Mucosa of descending colon (tissue), 3 donors: Measurements from ENCODE around the gene RAB7A. TPM values are rescaled to one million over a fixed set of nuclear protein-coding genes. Genes with fewer than 3 reads are reported as not detected.

ENCODE experiments used
- ATAC-seq: fragments of 200-7000 bp; cut with Tn5 transposase; one replicate; pipeline ENCODE4 v1.9.1; 2020; ENCODE audit warnings: mild to moderate bottlenecking, moderate library complexity
- DNase-seq, 3 donors: peaks; one replicate each; pipeline ENCODE4 v3.0.0-alpha.2; 2020
- H3K36me3 ChIP-seq: fragments of 200-600 bp; one replicate; pipeline ENCODE4 v1.8.0; 2021; ENCODE audit warnings: low read depth, mild to moderate bottlenecking
- H3K4me1 ChIP-seq: fragments of 200-600 bp; one replicate; pipeline ENCODE4 v1.8.0; 2021; ENCODE audit warnings: low read depth, mild to moderate bottlenecking
- H3K4me3 ChIP-seq: fragments of 200-600 bp; one replicate; pipeline ENCODE4 v1.8.0; 2021; ENCODE audit warnings: mild to moderate bottlenecking
- H3K9me3 ChIP-seq: fragments of 200-600 bp; one replicate; pipeline ENCODE4 v1.8.0; 2021; ENCODE audit warnings: mild to moderate bottlenecking
- CTCF ChIP-seq: fragments of 200-600 bp; IDR thresholded peaks from one replicate; pipeline ENCODE4 v1.8.0; 2022; ENCODE audit warnings: antibody characterized with exemption, mild to moderate bottlenecking
- intact Hi-C, 2 donors: fragments of 100-400 bp; cut with DNase I in 1 of 2; cut with micrococcal nuclease in 1 of 2; formaldehyde crosslinking; loops; one replicate each; pipeline versions ENCODE4 v1.11.0 to v1.11.1; 2022; cut with DNase I, micrococcal nuclease
- total RNA-seq, 3 donors: library from RNA; stranded (reverse); fragmentation: NEBNext Ultra II Directional in 2 of 3; extraction: Animal tissue kit (Norgen Biotek cat#: 25700) in 2 of 3; gene quantifications; one replicate each; pipeline versions ENCODE4 v1.2.1 to v1.2.4, GENCODE V29; 2021 to 2023
- donor health status: DM: no; HTN: no; CAD: no; lungs with moderate emphysema.
- donor health status: DM: no; HTN: no; CAD: no.
- donor health status: DM: no; HTN: yes; CAD: no.

The RAB7A gene
- total RNA-seq, 3 donors from 2014 or later: 237 to 302 (median 265) TPM

GRCh38 chr3:128794770-128795649 lies 69.0 kb downstream of the RAB7A start:
- ATAC-seq (peak; percentile 98), DNase-seq (peak in 2 of 3 donors; percentile 45 to 81)
- intact Hi-C loops: loop anchor here in 1 of 2 donors (10.0 kb wide), 1 partner anchor 170 kb away; no protein-coding TSS in a partner anchor
- peak; percentile 79 for TF ChIP-seq CTCF
- H3K4me3 ChIP-seq: no peak overlapping the region
- no peaks in the 10 kb centered on the region for H3K9me3 ChIP-seq
- peaks cover 12% of the 10 kb centered on the region for H3K4me1 ChIP-seq
- no peaks in the 10 kb centered on the region for H3K36me3 ChIP-seq

- intact Hi-C loops: loop anchor here in 1 of 2 donors (10.0 kb wide), 1 partner anchor 175 kb away; no protein-coding TSS in a partner anchor
Observed at GRCh38 chr3:128799653-128800052, 73.7 kb downstream of the RAB7A start.

GRCh38 chr3:128800241-128801187 lies 74.5 kb downstream of the RAB7A start:
- DNase-seq (no peak), ATAC-seq (no peak)
- intact Hi-C loops: no loop called here
- Histone ChIP-seq H3K9me3 (no peaks in the 10 kb centered on the region), H3K4me1 (peaks cover 7% of the 10 kb centered on the region), H3K4me3 (no peak overlapping the region), H3K36me3 (no peaks in the 10 kb centered on the region)
- no peak for TF ChIP-seq CTCF

More at GRCh38 chr3:128799653-128800052, 73.7 kb downstream of the RAB7A start:
- no peak for ATAC-seq
- Histone ChIP-seq H3K9me3 (no peaks in the 10 kb centered on the region), H3K4me1 (peaks cover 8% of the 10 kb centered on the region), H3K36me3 (no peaks in the 10 kb centered on the region), H3K4me3 (no peak overlapping the region)
- no peak for DNase-seq
- TF ChIP-seq CTCF: no peak

GRCh38 chr3:128801779-128802380 lies 75.9 kb downstream of the RAB7A start:
- no peaks in the 10 kb centered on the region for H3K36me3 ChIP-seq
- no peak for TF ChIP-seq CTCF
- intact Hi-C loops: no loop called here
- peaks cover 7% of the 10 kb centered on the region for H3K4me1 ChIP-seq
- ATAC-seq: no peak
- no peak for DNase-seq
- no peaks in the 10 kb centered on the region for H3K9me3 ChIP-seq
- no peak overlapping the region for H3K4me3 ChIP-seq

- intact Hi-C loops: no loop called here
- peaks cover 7% of the 10 kb centered on the region for H3K4me1 ChIP-seq
- no peak for TF ChIP-seq CTCF
- no peaks in the 10 kb centered on the region for H3K36me3 ChIP-seq
- no peak for DNase-seq
- H3K9me3 ChIP-seq: no peaks in the 10 kb centered on the region
- no peak overlapping the region for H3K4me3 ChIP-seq
- ATAC-seq: no peak
Observed at GRCh38 chr3:128803307-128803706, 77.3 kb downstream of the RAB7A start.
